Smooth muscle cell (in vitro differentiated cells): ENCODE measurements around the gene CD247. TPM values are rescaled to one million over a fixed set of nuclear protein-coding genes. Genes with fewer than 3 reads are reported as not detected.

Experiments
- DNase-seq: peaks from one replicate; lab custom pipeline; 2025; ENCODE audit not compliant: unreplicated experiment; lab: John Stamatoyannopoulos, UW
- H2AFZ ChIP-seq: fragments of 200-600 bp; sonication (generic); 2 replicates; pipeline ENCODE4 v1.6.0; 2016; ENCODE audit warnings: antibody characterized with exemption, low read depth, mild to moderate bottlenecking
- H3F3A ChIP-seq: fragments of 200-600 bp; sonication (generic); 2 replicates; pipeline ENCODE4 v1.6.0; 2017; ENCODE audit warnings: antibody characterized with exemption, low read depth
- H3K27ac ChIP-seq: fragments of 200-600 bp; sonication (generic); 2 replicates; pipeline ENCODE4 v1.5.1; 2016; ENCODE audit warnings: low read depth, mild to moderate bottlenecking
- H3K27me3 ChIP-seq: fragments of 200-600 bp; sonication (generic); 2 replicates; pipeline ENCODE4 v1.6.1; 2016; ENCODE audit warnings: low read depth, mild to moderate bottlenecking
- H3K36me3 ChIP-seq: fragments of 200-600 bp; sonication (generic); 2 replicates; pipeline ENCODE4 v1.5.1; 2016; ENCODE audit warnings: low read depth
- H3K4me1 ChIP-seq: fragments of 200-600 bp; sonication (generic); 2 replicates; pipeline ENCODE4 v1.5.1; 2016; ENCODE audit warnings: low read depth
- H3K4me2 ChIP-seq: fragments of 200-600 bp; sonication (generic); 2 replicates; pipeline ENCODE4 v1.6.0; 2016; ENCODE audit warnings: mild to moderate bottlenecking
- H3K4me3 ChIP-seq: fragments of 200-600 bp; sonication (generic); 2 replicates; pipeline ENCODE4 v1.5.1; 2016; ENCODE audit warnings: mild to moderate bottlenecking
- H3K79me2 ChIP-seq: fragments of 200-600 bp; sonication (generic); 2 replicates; pipeline ENCODE4 v1.6.0; 2016; ENCODE audit warnings: low read depth, mild to moderate bottlenecking
- H3K9ac ChIP-seq: fragments of 200-600 bp; sonication (generic); 2 replicates; pipeline ENCODE4 v1.6.0; 2016; ENCODE audit warnings: low read depth
- H3K9me3 ChIP-seq: fragments of 200-600 bp; sonication (generic); replicated peaks from 2 replicates; pipeline ENCODE4 v1.5.1; 2016; ENCODE audit warnings: low read depth
- H4K20me1 ChIP-seq: fragments of 200-600 bp; sonication (generic); 2 replicates; pipeline ENCODE4 v1.6.0; 2016; ENCODE audit warnings: low read depth
- CTCF ChIP-seq: fragments of 200-600 bp; sonication (generic); IDR thresholded peaks from 2 replicates; pipeline ENCODE4 v1.5.1; 2017; ENCODE audit warnings: borderline replicate concordance, mild to moderate bottlenecking, antibody characterized with exemption; ENCODE audit not compliant: insufficient read depth, poor library complexity, severe bottlenecking
- whole genome bisulfite sequencing: methylation state at CpG from one replicate; pipeline ENCODE4 v1.1.7; 2016; ENCODE audit warnings: low lambda C conversion rate; 5-methylcytosine and 5-hydroxymethylcytosine counted together
- polyA plus RNA-seq: library from polyadenylated mRNA; unstranded; fragments of >200 nt; fragmentation: Nextera tagmentation; extraction: Ambion mirVana; gene quantifications from 2 replicates; pipeline ENCODE4 v1.2.1, GENCODE V29; 2016
- total RNA-seq: library from RNA; depleted of rRNA; stranded (reverse); fragments of >200 nt; gene quantifications from 2 replicates; pipeline ENCODE4 v1.2.3, GENCODE V29; 2014

The CD247 gene
- total and polyA plus RNA-seq, 2 experiments from 2014 or later, result 0.13 TPM; not detected in 1

DNA sequence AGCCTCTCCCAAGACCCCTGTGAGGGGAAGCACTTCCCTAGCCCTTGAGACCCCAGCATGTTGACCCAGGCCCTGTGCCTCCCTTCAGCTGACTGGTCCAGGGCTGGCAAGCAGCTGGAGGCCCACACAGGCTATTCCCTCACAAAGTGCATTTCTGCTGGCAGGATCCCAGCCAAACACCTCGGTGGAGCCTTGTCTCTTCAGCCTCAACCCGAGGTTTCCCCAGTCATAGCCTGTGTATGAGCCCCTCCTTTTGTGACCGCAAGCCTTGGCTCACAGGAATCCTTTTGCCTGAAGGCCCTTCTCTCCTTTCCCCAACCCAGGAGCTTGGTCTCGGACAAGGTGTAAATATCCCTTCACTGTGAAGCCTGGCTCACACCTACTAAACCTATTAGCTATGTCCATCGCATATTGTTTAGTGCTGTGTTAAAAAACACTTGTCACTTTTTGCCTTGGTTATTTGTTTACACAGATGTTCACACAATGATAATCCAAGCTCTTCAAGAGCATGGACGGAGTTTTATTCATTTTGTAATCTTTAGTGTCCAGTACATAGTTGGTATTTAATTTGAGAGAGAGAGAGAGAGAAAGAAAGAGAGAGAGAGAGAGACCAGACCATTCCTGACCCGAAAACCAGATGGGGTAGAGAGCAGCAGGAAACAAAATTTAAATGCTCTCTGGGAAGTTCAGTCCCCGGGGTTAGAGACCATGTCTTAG is 8.5 kb upstream of the CD247 start:
- no peak for TF ChIP-seq CTCF
- H3K27me3 ChIP-seq, result no peaks in the 10 kb centered on the region
- H3K4me3 ChIP-seq, result no peak overlapping the region
- no peaks in the 10 kb centered on the region for H3K9me3 ChIP-seq
- no peaks in the 10 kb centered on the region for H3K36me3 ChIP-seq
- H3K4me2 ChIP-seq, result no peak overlapping the region
- H3K79me2 ChIP-seq, result no peaks in the 10 kb centered on the region
- H3F3A ChIP-seq, result no peaks in the 10 kb centered on the region
- no peaks in the 10 kb centered on the region for H4K20me1 ChIP-seq
- no peak overlapping the region for H2AFZ ChIP-seq
- H3K9ac ChIP-seq, result no peak overlapping the region
- H3K27ac ChIP-seq, result no peak overlapping the region
- DNase-seq, result no peak
- H3K4me1 ChIP-seq, result no peaks in the 10 kb centered on the region
- WGBS, result 81% methylated on average over 8 of the region's 8 CpGs

- Histone ChIP-seq H3K27me3 (no peaks in the 10 kb centered on the region), H3K79me2 (no peaks in the 10 kb centered on the region), H4K20me1 (no peaks in the 10 kb centered on the region), H2AFZ (no peak overlapping the region), H3K27ac (no peak overlapping the region), H3K36me3 (no peaks in the 10 kb centered on the region), H3K9ac (no peak overlapping the region), H3K4me3 (no peak overlapping the region), H3K9me3 (no peaks in the 10 kb centered on the region), H3F3A (no peaks in the 10 kb centered on the region), H3K4me1 (no peaks in the 10 kb centered on the region), H3K4me2 (no peak overlapping the region)
- WGBS, result 69% methylated on average over 9 of the region's 9 CpGs
- no peak for TF ChIP-seq CTCF
- DNase-seq, result no peak
These were observed 6.3 kb upstream of the CD247 start for GRCh38 chr1:167524651-167525050.

DNA sequence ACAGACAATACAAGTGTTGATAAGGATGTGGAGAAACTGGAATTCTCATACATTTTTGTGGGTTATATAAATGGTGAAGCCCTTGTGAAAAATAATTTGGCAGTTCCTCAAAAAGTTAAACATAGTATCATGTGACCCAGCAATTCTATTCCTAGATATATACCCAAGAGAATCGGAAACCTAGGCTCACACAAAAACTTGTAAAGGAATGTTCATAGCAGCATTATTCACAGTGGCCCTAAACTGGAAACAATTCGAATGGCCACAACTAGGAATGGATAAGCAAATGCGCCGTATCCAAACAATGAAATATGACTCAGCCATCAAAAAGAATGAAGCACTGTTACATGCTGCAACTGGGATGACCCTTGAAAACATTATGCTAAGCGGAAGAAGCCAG is 3.9 kb upstream of the CD247 start:
- Histone ChIP-seq H3K4me2 (no peak overlapping the region), H3K27ac (no peak overlapping the region), H3K36me3 (no peaks in the 10 kb centered on the region), H3K79me2 (no peaks in the 10 kb centered on the region), H3K4me1 (no peaks in the 10 kb centered on the region), H3K9ac (no peak overlapping the region), H3K4me3 (no peak overlapping the region), H2AFZ (no peak overlapping the region), H3K27me3 (no peaks in the 10 kb centered on the region), H3F3A (no peaks in the 10 kb centered on the region), H3K9me3 (no peaks in the 10 kb centered on the region), H4K20me1 (no peaks in the 10 kb centered on the region)
- WGBS, result 82% methylated on average over 5 of the region's 5 CpGs
- TF ChIP-seq CTCF, result no peak
- DNase-seq, result no peak

DNA sequence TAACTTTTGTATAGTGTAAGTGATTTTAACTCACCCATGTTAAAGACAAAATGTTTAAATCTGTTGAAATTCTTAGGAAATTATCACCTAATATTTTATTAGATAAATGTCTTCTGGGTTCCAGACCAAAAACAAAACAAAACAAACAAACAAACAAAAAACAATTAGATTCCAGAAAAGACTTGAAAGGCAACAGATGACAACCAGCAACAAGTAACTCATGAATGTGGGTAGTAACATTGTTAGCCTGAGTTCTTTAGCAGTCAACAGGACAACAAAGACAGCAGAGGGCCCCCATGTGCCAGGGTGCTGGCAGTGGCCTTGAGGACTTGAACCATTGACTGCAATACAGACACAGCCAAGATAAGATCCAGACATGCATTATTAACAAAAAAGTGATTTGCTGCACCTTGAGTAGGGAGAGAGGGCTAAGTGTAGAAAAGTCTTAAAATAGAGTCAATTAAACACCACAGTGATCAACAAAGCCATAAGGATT is 2.4 kb upstream of the CD247 start:
- no peaks in the 10 kb centered on the region for H3K79me2 ChIP-seq
- no peaks in the 10 kb centered on the region for H3K36me3 ChIP-seq
- no peaks in the 10 kb centered on the region for H3K27me3 ChIP-seq
- no peak overlapping the region for H3K27ac ChIP-seq
- H3K4me2 ChIP-seq, result no peak overlapping the region
- no peak overlapping the region for H2AFZ ChIP-seq
- no peaks in the 10 kb centered on the region for H3F3A ChIP-seq
- H3K4me1 ChIP-seq, result no peaks in the 10 kb centered on the region
- TF ChIP-seq CTCF, result no peak
- H3K9me3 ChIP-seq, result no peaks in the 10 kb centered on the region
- no peak overlapping the region for H3K9ac ChIP-seq
- no peak for DNase-seq
- no peaks in the 10 kb centered on the region for H4K20me1 ChIP-seq
- H3K4me3 ChIP-seq, result no peak overlapping the region
